GM18498 (cell line): ENCODE results near the gene DPH2.

ENCODE experiments used
- ATAC-seq: cut with Tn5 transposase; IDR thresholded peaks from one replicate; pipeline ENCODE4 v1.9.1; 2021; ENCODE audit warnings: mild to moderate bottlenecking, moderate library complexity; ENCODE audit not compliant: unreplicated experiment

The DPH2 gene

DNA sequence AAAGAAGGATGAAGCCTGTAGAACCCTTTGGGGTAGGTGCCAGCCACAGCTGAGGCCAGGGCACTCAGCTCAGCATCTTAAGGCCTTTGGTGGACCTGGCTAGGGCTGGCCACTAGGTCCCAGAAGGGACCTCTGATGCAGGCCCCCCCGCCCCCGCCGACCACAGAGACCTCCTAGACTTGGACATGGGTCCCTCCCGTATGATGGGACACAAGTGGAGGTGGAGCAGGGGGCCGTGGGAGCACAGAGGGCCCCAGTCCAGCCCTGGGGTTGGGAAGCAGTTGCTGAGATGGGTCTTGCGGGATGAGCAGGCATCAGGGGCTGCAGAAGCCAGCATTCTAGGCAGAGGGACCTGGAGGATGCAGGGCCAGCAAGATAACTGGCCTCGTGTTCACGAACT lies 12.4 kb downstream of the DPH2 start:
- ATAC-seq: no peak

DNA sequence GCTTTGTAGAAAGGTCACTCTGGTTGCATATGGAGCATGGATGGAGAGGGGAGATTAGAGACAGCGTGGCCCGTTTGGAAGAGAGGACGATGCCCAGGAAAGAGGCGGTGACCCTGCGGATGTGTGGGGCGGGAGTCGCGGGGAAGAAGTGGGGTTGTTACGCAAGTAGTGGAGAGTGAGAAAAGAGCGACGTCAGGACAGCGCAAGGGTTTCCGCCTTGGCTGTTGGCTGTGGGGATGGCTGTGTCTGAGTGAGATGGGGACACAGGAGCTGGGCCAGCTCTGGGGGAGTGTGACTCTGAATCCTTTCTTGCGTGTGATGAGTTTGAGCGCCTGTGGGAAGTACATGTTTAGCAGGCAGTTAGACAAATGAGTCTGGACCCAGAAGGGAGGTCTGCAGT lies 13.0 kb downstream of the DPH2 start:
- no peak for ATAC-seq

DNA sequence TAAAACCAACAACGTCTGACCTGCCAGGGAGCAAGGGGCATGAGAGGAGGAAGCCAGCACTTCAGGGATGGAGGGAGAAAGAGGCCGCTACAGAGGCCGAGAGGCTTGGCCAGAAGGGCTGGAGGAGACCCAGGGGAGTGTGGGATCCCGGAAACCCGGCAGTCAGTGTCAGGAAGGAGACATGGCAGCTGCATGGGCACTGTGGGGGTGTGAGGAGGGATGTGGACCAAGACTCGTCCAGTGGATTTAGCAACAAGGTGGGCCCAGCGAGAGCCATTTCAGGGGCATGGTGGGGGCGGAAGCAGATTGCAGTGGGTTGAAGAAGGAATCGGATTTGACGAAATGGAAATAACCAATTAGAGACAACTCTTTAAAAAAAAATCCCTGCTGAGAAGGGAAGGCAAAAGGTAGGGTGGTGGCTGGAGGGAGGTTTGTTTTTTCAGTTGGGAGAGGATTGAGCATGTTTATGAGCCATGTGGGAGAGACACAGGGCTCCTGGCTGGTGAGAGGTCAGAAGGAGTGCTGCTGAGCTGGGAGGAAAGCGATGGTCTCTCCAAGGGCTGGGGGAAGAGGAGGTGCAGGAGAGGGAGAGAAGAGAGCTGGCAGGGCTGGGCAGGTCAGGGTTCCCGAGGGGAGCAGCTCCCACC lies 13.6 kb downstream of the DPH2 start:
- no peak for ATAC-seq

DNA sequence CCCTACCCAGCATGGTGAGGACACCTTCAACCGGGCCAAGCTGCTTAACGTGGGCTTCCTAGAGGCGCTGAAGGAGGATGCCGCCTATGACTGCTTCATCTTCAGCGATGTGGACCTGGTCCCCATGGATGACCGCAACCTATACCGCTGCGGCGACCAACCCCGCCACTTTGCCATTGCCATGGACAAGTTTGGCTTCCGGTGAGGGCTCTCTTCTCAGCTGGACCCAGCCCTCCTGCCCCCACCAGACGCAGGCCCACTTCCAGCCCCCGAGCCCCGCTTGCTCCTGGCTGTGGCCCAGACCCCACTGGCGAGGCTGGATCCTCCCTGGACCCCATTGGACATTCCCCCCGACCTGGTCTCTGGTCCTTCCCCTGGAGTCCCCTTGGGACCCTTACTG lies 15.0 kb downstream of the DPH2 start:
- no peak for ATAC-seq

DNA sequence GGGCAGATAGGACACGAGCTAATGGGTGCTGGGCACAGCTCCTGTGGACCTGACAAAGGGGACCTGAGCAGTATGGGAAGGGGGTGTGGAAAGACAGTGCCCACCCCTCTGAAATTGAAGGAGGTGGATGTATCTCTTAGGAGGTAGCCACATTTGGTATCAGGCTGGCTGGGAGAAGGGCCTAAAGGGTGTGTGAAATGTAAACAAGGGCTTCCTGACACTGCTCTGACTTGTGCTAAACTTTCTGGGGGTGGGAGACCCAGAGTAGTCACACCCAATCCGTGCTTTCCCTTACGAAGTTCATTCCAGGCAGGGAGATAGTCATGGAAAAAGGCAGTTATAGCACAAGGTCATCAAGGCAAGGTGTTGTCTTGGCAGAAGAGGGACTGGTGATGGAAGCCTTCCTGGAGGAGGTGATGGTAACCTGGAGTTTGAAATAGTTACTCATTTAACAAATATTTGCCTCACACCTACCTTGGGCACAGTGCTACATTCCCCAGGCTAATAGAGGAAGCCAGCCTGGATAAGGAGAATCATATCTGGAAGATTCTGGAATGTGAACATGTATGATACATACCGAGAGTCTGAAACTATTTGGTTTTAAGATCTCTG lies 16.3 kb downstream of the DPH2 start:
- ATAC-seq: no peak

DNA sequence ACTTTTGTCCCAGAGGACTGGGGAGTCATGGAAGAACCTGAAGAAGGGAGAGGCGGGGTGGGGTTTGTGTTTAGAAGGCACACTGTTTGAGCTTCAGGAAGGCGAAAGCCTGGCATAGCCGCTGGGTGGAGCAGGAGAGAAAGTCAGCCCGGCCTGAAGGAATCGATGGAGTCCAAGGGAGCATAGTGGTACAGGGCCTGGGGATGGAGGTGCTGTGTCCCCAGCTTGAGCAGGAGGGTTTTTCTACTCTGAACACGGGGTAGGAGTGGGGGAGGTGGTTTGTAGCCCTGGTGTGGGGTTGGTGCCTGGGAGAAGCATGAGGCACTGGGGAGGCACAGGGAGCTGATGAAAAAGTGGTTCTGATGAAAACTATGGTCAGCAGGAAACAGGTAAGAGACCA lies 16.9 kb downstream of the DPH2 start:
- no peak for ATAC-seq

DNA sequence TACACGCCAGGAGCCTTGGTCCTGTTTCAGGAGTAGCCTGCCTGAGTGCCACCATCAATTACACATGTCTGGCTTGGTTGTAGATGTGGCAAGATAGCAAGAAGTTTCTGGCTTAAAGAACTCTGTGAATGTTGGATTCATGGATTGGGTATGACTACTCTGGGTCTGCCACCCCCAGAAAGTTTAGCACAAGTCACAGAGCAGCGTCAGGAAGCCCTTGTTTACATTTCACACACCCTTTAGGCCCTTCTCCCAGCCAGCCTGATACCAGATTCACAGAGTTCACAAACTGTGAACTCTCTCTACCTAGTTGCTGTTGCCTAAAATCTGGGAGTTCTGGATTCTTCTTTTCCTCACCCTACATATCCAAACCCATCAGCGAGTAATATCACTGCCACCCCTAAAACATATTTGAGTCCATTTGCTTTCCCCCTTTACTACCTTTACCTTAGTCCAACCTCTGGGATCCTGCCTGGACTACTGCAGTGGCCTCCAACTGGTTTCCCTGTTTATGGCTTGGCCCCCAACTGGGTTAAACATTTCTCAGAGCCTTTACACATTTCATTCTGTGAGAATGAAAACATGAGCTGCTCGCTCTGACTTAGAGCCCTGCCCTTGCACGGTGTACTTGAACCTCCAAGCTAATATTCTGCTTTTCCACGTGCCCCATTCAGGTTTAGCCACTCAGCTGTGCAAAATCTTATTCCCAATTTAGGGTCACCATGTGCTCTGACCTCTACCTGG lies 17.5 kb downstream of the DPH2 start:
- no peak for ATAC-seq

DNA sequence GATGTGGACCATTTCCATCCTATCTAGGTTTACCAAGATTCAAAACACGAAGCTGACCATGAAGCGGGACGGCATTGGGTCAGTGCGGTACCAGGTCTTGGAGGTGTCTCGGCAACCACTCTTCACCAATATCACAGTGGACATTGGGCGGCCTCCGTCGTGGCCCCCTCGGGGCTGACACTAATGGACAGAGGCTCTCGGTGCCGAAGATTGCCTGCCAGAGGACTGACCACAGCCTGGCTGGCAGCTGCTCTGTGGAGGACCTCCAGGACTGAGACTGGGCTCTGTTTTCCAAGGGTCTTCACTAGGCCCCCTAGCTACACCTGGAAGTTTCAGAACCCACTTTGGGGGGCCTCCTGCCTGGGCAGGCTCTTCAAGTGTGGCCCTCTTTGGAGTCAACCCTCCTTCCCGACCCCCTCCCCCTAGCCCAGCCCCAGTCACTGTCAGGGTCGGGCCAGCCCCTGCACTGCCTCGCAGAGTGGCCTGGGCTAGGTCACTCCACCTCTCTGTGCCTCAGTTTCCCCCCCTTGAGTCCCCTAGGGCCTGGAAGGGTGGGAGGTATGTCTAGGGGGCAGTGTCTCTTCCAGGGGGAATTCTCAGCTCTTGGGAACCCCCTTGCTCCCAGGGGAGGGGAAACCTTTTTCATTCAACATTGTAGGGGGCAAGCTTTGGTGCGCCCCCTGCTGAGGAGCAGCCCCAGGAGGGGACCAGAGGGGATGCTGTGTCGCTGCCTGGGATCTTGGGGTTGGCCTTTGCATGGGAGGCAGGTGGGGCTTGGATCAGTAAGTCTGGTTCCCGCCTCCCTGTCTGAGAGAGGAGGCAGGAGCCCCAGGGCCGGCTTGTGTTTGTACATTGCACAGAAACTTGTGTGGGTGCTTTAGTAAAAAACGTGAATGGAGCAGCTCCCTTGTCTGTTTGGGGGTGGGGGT lies 20.7 kb downstream of the DPH2 start:
- no peak for ATAC-seq

DNA sequence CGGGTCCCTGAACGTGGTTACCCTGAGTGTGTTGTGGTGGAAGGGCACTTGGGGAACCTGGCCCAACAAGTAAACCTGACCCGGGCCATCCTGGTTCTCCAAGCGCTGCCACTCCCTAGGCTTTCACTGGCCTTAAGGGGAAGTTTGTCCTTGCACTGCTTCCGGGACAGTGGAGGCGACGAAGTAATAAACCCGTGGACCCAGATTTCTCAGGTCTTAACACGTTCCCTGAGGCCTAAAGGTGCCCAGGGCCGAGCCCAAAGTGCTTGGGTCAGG lies 21.3 kb downstream of the DPH2 start:
- ATAC-seq: peak; percentile 10

DNA sequence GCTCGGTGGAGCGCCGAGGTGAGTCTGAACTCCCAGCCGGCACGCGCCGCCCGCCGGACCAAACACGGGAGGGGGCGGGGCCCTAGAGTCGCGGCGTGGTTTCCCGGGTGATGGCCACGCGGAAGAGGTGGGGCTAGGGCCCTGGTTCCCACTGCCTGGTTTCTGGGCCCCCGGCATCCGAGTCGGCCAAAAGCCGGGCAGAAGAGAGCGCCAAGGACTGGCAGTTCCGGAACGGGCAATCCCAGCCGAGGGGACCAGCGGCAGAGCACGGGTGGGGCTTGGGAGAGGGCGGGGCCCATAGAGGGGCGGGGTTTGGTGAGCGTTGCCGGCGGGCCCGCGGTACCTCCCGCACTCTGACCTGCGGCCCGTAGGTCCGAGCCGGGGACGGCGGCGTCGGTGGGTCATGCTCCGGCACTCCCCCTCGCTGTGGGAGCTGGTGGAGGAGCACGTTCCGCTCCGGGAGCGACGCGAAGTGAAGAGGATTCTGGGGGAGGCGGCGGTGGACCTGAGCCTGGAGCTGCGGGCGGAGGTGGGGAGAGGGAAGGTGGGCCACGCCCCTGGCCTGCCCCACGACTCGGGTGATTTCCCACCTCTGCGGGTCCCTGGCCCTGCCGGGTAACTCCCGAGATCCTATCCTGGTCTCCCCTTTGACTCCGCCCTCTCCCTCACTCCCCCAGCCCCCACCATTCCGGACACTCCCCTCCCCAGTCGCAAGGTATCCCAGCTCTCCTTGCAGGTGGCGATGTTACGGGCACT lies 21.8 kb downstream of the DPH2 start, which contains the start of gene CCDC24:
CCDC24 (plus strand) TSS at position 124 of the 756 bp plus-strand sequence; CDS start at position 404, 280 bp downstream.
- ATAC-seq: peak; percentile 77

DNA sequence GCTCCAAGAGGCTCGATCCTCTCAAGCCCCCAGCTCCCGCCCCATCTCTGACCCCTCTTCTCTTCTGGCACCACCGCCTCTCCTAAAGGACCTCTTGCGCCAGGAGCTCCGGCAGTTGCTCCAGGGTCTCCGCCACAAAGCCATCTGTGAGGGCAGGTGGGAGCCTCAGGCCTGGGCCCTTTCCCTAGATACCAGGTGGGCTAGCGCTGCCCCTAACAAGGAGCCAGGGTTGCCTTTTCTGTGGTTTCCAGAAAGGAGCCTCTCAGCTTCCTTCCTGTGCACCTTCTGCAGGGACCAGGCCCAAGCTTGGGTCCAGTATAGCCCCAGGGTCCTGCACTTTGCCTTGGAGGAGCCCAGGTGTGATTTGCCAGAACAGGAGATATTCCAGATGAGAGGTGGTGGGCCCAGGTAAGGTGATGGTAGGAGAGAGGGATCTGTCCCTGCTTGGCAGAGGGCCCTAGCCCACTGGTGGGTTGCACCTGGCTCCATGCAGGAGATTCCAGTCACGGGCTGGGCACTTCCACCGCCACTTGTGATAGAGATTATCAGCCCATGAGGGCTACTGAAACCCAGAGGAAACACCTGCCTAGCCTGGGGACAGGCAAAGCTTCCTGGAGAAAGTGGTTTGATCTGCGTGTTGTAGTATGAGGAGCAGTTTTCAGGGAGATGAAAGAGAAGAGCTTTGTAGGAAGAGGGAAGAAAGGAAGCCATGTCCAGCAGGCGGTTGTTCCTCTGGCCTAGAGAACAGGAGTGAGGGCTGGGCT lies 22.6 kb downstream of the DPH2 start:
- ATAC-seq: no peak

DNA sequence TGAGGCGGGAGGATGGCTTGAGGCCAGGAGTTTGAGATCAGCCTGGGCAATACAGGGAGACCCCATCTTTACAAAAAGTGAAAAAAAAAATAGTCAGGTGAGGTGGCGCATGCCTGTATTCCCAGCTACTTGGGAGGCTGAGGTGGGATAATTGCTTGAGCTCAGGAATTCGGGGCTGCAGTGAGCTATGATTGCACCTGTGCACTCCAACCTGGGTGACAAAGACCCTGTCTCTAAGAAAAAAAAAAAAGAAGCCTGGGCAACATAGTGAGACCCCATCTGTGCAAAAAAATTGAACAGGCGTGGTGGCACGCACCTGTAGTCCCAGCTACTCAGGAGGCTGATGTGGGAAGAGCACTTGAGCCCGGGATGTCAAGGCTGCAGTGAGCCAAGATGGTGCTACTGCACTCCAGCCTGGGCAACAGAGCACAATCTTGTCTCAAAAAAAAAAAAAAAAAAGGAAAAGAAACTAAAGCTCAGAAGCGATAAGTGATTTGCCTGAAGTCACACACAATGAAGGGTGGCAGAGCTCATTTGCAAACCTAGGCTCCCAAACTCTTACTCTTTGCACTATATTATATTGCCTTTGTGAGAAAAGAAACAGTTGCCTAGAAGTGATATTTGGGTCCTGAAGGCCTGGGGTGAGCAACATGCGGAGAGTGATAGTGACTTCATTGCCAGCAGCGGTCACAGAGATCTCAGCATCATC lies 23.6 kb downstream of the DPH2 start:
- no peak for ATAC-seq

DNA sequence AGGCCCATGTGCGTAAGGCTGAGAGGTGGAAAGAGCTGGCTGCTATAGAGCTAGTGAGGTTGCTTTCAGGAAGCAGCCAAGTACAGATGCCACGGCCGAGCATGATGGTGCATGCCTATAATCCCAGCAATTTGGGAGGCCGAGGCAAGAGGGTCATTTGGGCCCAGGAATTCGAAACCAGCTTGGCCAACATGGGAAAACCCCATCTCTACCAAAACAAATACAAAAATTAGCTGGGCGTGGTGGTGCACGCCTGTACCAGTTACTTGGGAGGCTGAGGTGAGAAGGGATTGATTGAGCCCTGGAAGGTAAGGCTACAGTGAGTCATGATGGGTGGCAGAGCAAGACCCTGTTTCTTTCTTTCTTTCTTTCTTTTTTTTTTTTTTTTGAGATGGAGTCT lies 24.3 kb downstream of the DPH2 start:
- ATAC-seq: no peak

DNA sequence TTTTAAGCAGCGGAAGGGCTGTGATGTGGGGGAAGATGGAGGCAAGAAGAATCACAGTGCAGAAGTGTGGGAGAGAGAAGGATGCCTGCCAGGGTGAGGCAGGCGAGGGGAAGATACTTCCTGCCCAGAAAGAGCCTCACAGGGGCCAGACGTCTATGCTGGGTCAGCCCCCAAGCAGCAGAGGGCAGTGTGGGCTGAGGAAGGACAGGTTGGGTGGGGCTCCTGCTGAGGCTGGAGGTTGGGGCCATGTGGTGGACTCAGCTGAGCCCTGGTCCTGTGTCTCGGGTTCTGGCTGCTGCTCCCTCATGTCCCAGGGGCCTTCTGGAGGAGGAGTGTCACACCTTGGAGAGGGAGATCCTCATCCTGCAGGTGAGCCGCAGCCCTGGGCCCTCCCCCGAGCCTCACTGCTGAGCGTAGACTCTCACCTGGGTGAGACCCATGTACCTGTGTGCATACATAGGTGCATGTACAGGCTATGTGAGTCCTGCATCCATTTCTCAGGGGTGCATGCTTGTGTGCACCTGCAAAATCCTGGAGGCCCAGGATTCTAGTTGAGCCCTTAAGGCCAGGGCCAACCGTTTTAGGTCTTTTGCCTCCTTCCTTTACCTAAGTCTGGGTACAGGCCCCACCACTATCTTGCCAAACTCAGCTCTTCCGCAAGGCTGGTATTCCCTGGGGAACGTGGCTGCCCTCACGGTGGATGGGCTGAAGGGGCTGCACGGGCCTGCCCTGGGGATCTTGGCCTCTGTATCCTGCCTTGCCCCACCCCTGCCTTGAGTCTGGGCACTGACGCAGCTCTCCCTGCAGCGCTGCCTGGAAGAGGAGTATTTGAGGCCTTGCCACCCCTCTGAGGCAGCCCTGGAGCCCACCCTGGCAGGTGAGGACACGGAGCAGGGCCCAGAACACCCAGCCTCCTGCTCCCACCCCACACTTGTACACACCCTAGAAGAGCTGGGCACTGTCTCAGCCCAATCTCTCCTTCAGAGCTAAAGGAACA lies 25.3 kb downstream of the DPH2 start:
- ATAC-seq: no peak

DNA sequence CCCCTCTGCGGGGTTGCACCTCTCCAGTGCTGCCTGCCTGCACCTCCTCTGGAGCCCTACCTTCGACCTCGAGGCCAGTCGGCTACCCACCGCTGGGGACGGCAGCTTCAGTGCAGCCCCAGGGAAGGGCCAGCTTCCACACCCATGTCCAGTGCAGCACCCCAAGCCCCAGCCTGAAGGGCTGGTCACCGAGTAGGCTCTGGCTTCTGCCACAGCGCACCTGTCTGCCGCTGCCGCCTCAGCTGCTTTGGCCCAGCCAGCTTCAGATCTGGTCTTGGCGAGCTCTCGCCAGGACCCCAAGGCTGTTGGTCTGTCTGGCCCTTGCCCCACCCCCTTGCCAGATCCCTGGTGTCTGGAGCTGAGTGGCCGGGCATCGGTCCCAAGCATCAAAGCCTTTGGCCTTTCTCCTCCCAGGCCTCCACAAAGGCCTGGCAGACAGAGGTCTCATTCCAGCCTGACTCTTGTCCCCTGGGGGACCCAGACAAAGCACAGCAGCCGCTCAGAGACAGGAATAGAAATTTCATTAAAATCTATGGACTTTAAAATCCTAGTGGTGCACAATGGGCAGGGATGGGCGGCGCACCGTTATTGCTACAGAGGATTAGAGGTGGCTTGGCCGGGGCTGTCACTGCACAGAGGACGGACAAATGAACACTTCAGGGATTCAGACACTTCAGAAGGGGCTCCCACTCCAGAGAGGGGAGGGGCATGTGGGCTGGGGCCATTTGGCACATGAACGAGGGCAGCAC lies 26.3 kb downstream of the DPH2 start:
- ATAC-seq: no peak

DNA sequence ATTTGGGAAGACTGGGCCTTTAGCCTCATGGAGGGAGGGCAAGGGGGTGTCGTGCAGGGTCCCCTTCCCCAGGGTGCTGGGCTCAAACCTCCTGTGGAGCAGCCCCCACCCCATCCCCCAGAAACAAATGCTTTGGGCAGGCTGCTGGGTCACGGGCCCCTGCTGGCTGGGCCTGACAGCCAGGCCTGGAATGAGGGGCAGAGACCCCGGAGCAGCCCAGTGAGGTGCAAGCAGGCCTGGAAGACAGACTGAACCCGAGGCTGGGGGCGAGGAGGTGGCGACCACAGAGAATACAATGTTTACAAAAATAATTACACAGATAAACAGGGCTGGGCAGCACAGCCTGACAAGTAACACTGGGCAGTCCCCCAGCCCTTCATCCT lies 26.9 kb downstream of the DPH2 start:
- ATAC-seq: no peak

DNA sequence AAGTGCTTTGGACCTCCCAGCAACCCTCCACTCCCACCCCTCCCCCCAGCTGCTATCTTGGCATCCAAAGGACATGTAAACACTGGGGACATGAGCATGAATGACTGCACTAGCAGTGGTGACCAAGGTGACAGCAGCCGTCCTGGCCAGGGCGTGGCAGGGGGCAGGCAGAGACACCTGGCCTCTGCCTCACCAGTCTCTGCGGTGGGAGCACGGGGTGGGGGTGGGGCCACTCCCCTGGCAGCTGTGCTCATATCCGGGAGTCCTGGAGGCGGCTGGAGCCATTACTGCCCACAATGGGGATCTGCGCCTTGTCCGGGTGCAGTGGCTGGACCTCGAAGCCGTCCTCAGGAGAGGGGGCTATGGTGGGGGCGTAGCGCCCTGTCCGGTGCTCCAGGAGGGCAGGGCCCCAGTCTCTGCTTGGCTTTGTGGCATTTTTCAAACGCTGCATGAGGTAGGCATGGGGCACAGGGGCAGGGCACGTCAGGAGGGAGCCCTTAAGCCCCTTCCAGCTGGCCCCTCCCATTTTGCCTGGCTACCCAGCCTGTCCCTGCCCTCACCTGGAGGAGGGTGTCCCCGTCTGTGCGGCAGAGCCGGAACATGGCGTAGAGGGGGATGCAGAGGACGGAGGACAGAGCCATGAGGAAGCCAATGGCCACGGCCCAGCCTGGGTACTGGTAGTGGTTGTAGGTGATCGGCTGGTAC lies 27.6 kb downstream of the DPH2 start:
- ATAC-seq: no peak
